HepG2 (cell line): Measurements from ENCODE around the gene SFXN2. TPM values are rescaled to one million over a fixed set of nuclear protein-coding genes. Genes with fewer than 3 reads are reported as not detected.

Source experiments
- CBX1 ChIP-seq: IDR thresholded peaks from one replicate; pipeline ENCODE4 v1.6.1; 2016; ENCODE audit warnings: antibody characterized with exemption, low read depth
- ELF1 ChIP-seq: sonication (generic); formaldehyde crosslinking; IDR thresholded peaks from 2 replicates; pipeline ENCODE4 v1.4.0; 2020; ENCODE audit warnings: missing genetic modification reagents
- FOXP1 ChIP-seq, 2 experiments: fragments of 450-650 bp in 1 of 2; IDR thresholded peaks; 2 replicates each; pipeline ENCODE4 v1.6.1; 2017 to 2018; ENCODE audit warnings: antibody characterized with exemption in 1 of 2
- FOXP4 ChIP-seq: sonication (generic); formaldehyde crosslinking; IDR thresholded peaks from 2 replicates; pipeline ENCODE4 v1.4.0; 2020; ENCODE audit warnings: missing genetic modification reagents
- GABPA ChIP-seq, 2 experiments: IDR thresholded peaks; 2 replicates each; pipeline ENCODE4 v1.6.1; 2011 to 2016; ENCODE audit warnings: low read depth in 2 of 2, low read length in 1 of 2, missing biosample characterization in 1 of 2, missing genetic modification characterization in 1 of 2
- HIC2 ChIP-seq: sonication (generic); formaldehyde crosslinking; IDR thresholded peaks from 2 replicates; pipeline ENCODE4 v1.9.0; 2022; ENCODE audit warnings: low read depth, missing genetic modification reagents
- HIVEP1 ChIP-seq: sonication (generic); formaldehyde crosslinking; IDR thresholded peaks from 2 replicates; pipeline ENCODE4 v1.4.0; 2020; ENCODE audit warnings: mild to moderate bottlenecking, missing genetic modification reagents
- HMGXB4 ChIP-seq, 2 experiments: sonication (generic) in 1 of 2; formaldehyde crosslinking in 1 of 2; IDR thresholded peaks; 2 replicates each; pipeline versions ENCODE4 v1.4.0 to v1.6.1; 2018 to 2020; ENCODE audit warnings: missing genetic modification reagents in 2 of 2, borderline replicate concordance in 1 of 2, low read depth in 1 of 2, mild to moderate bottlenecking in 1 of 2, missing biosample characterization in 1 of 2
- HNRNPL ChIP-seq: fragments of 200-400 bp; formaldehyde crosslinking; IDR thresholded peaks from 2 replicates; pipeline ENCODE4 v1.6.1; 2017; ENCODE audit warnings: mild to moderate bottlenecking, low read depth, low read length
- KAT8 ChIP-seq: IDR thresholded peaks from 2 replicates; pipeline ENCODE4 v1.6.1; 2016; ENCODE audit warnings: missing genetic modification reagents, missing compliant biosample characterization
- MAX ChIP-seq: IDR thresholded peaks from 2 replicates; pipeline ENCODE4 v1.6.1; 2012; ENCODE audit warnings: inconsistent platforms
- MEIS1 ChIP-seq: sonication (generic); formaldehyde crosslinking; IDR thresholded peaks from 2 replicates; pipeline ENCODE4 v1.9.0; 2021; ENCODE audit warnings: mild to moderate bottlenecking, missing genetic modification reagents, moderate library complexity, borderline replicate concordance
- NFKB2 ChIP-seq: sonication (generic); formaldehyde crosslinking; IDR thresholded peaks from 2 replicates; pipeline ENCODE4 v1.4.0; 2020; ENCODE audit warnings: missing genetic modification reagents, borderline replicate concordance
- NRL ChIP-seq: sonication (generic); formaldehyde crosslinking; IDR thresholded peaks from 2 replicates; pipeline ENCODE4 v1.5.0; 2020; ENCODE audit warnings: missing genetic modification reagents, mild to moderate bottlenecking, moderate library complexity, borderline replicate concordance
- RBM22 ChIP-seq: fragments of 200-400 bp; formaldehyde crosslinking; optimal IDR thresholded peaks from 2 replicates; pipeline ENCODE3; 2017; ENCODE audit warnings: mild to moderate bottlenecking, low read length, moderate library complexity
- RBM39 ChIP-seq: fragments of 200-400 bp; formaldehyde crosslinking; IDR thresholded peaks from one replicate; pipeline ENCODE4 v1.6.1; 2018; ENCODE audit warnings: antibody characterized with exemption, mild to moderate bottlenecking, low read depth, low read length; ENCODE audit not compliant: poor library complexity, severe bottlenecking
- SALL1 ChIP-seq: sonication (generic); formaldehyde crosslinking; IDR thresholded peaks from 2 replicates; pipeline ENCODE4 v1.8.0; 2022; ENCODE audit warnings: mild to moderate bottlenecking, missing genetic modification reagents
- TFDP1 ChIP-seq: IDR thresholded peaks from 2 replicates; pipeline ENCODE4 v1.6.1; 2016; ENCODE audit warnings: missing compliant biosample characterization, missing genetic modification reagents, borderline replicate concordance
- ZMYM4 ChIP-seq: sonication (generic); formaldehyde crosslinking; IDR thresholded peaks from 2 replicates; pipeline ENCODE4 v1.8.1; 2023; ENCODE audit warnings: mild to moderate bottlenecking, missing genetic modification reagents
- ZNF317 ChIP-seq: sonication (generic); formaldehyde crosslinking; IDR thresholded peaks from 2 replicates; pipeline ENCODE4 v1.5.0; 2020; ENCODE audit warnings: mild to moderate bottlenecking, missing genetic modification reagents
- ZNF563 ChIP-seq: sonication (generic); formaldehyde crosslinking; IDR thresholded peaks from 2 replicates; pipeline ENCODE4 v1.8.0; 2022; ENCODE audit warnings: mild to moderate bottlenecking, moderate library complexity, missing genetic modification reagents
- ZNF761 ChIP-seq: sonication (generic); formaldehyde crosslinking; conservative IDR thresholded peaks from 2 replicates; pipeline ENCODE4 v1.4.0; 2020; ENCODE audit warnings: mild to moderate bottlenecking, missing genetic modification reagents
- polyA plus RNA-seq, 8 experiments: library from polyadenylated mRNA; depleted of rRNA in 3 of 8; stranded (reverse) in 7 of 8; unstranded in 1 of 8; fragments of >200 nt; fragmentation: Illumina TruSeq in 4 of 8; extraction: Trizol in 4 of 8; gene quantifications; 2 replicates each; pipeline versions ENCODE4 v1.2.1 to v1.2.3, GENCODE V29; 2011 to 2016; ENCODE audit warnings: low read depth in 4 of 8, missing spikeins in 1 of 8, mixed read lengths in 1 of 8; ENCODE audit not compliant: insufficient read depth in 1 of 8
- total RNA-seq, 5 experiments: library from RNA; depleted of rRNA; stranded (reverse); fragments of >200 nt; fragmentation: Illumina TruSeq; extraction: Trizol; gene quantifications; 2 replicates each; pipeline ENCODE4 v1.2.3, GENCODE V29; 2016; ENCODE audit warnings: low read depth in 1 of 5

SFXN2 gene
- total and polyA plus RNA-seq, 2 of the 13 experiments (the other 11 are each of a cell fraction or from before 2014, with no cell fraction given) = 12.8 to 21.1 TPM

- 0 out of 2 replicates have a peak, but pooled peaks have one; percentile 39 for TF ChIP-seq ZNF761 (CRISPR knock-in tag)
- peak; percentile 81 for TF ChIP-seq RBM39
- TF ChIP-seq SALL1 (CRISPR knock-in tag) = peak; percentile 81
- TF ChIP-seq MAX = peak; percentile 76
- TF ChIP-seq FOXP1 (IDR thresholded peaks at IDR 0.05) = no peak
- peak; percentile 14; the same call in 1 of the 2 replicates for TF ChIP-seq FOXP1 (CRISPR knock-in tag; IDR thresholded peaks at IDR 0.05)
- TF ChIP-seq ZNF563 (CRISPR knock-in tag) = 0 out of 2 replicates have a peak, but pooled peaks have one; percentile 24
- TF ChIP-seq ZNF317 (CRISPR knock-in tag) = peak; percentile 61; the same call in 1 of the 2 replicates
- TF ChIP-seq HMGXB4 (CRISPR knock-in tag; IDR thresholded peaks at IDR 0.05; ENCODE audit: borderline replicate concordance in 1 of 2, low read depth in 1 of 2) = peak; percentile 85 to 87; a peak in 3 of 4 replicates
- peak; percentile 89 for TF ChIP-seq HNRNPL
- TF ChIP-seq HIVEP1 (CRISPR knock-in tag) = 0 out of 2 replicates have a peak, but pooled peaks have one; percentile 28
- no peak for TF ChIP-seq RBM22
- TF ChIP-seq MEIS1 (CRISPR knock-in tag) = 0 out of 2 replicates have a peak, but pooled peaks have one; percentile 9
- TF ChIP-seq NFKB2 (CRISPR knock-in tag) = peak; percentile 51; the same call in 1 of the 2 replicates
- TF ChIP-seq ELF1 (CRISPR knock-in tag) = 0 out of 2 replicates have a peak, but pooled peaks have one; percentile 18
- TF ChIP-seq TFDP1 (CRISPR knock-in tag) = peak; percentile 50; the same call in 1 of the 2 replicates
- TF ChIP-seq FOXP4 (CRISPR knock-in tag) = peak; percentile 67
- peak; percentile 30 for TF ChIP-seq CBX1
- 0 out of 2 replicates have a peak, but pooled peaks have one; percentile 29 for TF ChIP-seq KAT8 (CRISPR knock-in tag)
- peak; percentile 78 for TF ChIP-seq ZMYM4
- no peak for TF ChIP-seq GABPA (IDR thresholded peaks at IDR 0.05; ENCODE audit: low read depth, low read length)
- TF ChIP-seq GABPA (CRISPR knock-in tag; IDR thresholded peaks at IDR 0.05; ENCODE audit: low read depth) = peak; percentile 34; the same call in 1 of the 2 replicates
- peak; percentile 48; the same call in 1 of the 2 replicates for TF ChIP-seq HIC2 (CRISPR knock-in tag)
- peak; percentile 60; the same call in 1 of the 2 replicates for TF ChIP-seq NRL (CRISPR knock-in tag)
Measured at GRCh38 chr10:102678842-102679289, 35.6 kb upstream of the SFXN2 start (continued).
